Naive thymus-derived CD4-positive, alpha-beta T cell (primary cell): ENCODE data around the gene CFAP299. TPM values are rescaled to one million over a fixed set of nuclear protein-coding genes. Genes with fewer than 3 reads are reported as not detected.
"Not testable (repeated sequence)": the region's sequence is repeated elsewhere in the genome, so short reads cannot be mapped to it uniquely, and the experiment has no call there.

Source experiments
- ATAC-seq: fragments of 150-1000 bp; cut with Tn5 transposase; 2 replicates; pipeline ENCODE4 v1.10.0; 2021; ENCODE audit warnings: mild to moderate bottlenecking, moderate library complexity
- CTCF ChIA-PET: fragments of 350-600 bp; sonication (Branson Sonifier 250); formaldehyde crosslinking; loops from one replicate; lab custom pipeline; 2021; ENCODE audit warnings: antibody characterized with exemption; lab: Charles Lee
- POLR2A ChIA-PET: fragments of 350-600 bp; sonication (Branson Sonifier 250); formaldehyde crosslinking; loops from one replicate; lab custom pipeline; 2021; ENCODE audit warnings: antibody characterized with exemption, inconsistent platforms; lab: Charles Lee
- DNase-seq, 9 donors: peaks; one replicate each; pipeline versions ENCODE4 v3.0.0 to v3.0.0-alpha.2; 2020 to 2022; ENCODE audit warnings: mixed read lengths in 1 of 9
- H3K27ac ChIP-seq: one replicate; pipeline ENCODE4 v1.7.0; 2013; ENCODE audit warnings: mild to moderate bottlenecking, low read depth, low read length, moderate library complexity
- H3K27me3 ChIP-seq, 2 donors: one replicate each; pipeline ENCODE4 v1.7.0; 2013; ENCODE audit warnings: low read length in 2 of 2, mild to moderate bottlenecking in 2 of 2, moderate library complexity in 2 of 2; ENCODE audit not compliant: control insufficient read depth in 2 of 2, insufficient read depth in 2 of 2
- H3K36me3 ChIP-seq, 3 experiments: 1 replicate in 2 of 3; 2 replicates in 1 of 3; pipeline ENCODE4 v1.7.0; 2013; ENCODE audit warnings: low read length in 3 of 3, mild to moderate bottlenecking in 3 of 3, moderate library complexity in 1 of 3; ENCODE audit not compliant: insufficient read depth in 3 of 3, control insufficient read depth in 2 of 3
- H3K4me1 ChIP-seq, 2 donors: one replicate each; pipeline ENCODE4 v1.7.0; 2013; ENCODE audit warnings: low read length in 2 of 2, mild to moderate bottlenecking in 2 of 2, moderate library complexity in 1 of 2; ENCODE audit not compliant: control insufficient read depth in 2 of 2, insufficient read depth in 2 of 2
- H3K4me3 ChIP-seq: 2 replicates; pipeline ENCODE4 v1.7.0; 2013; ENCODE audit warnings: mild to moderate bottlenecking, low read length
- H3K9me3 ChIP-seq, 3 experiments: 1 replicate in 2 of 3; 2 replicates in 1 of 3; pipeline ENCODE4 v1.7.0; 2013; ENCODE audit warnings: low read length in 3 of 3; ENCODE audit not compliant: control insufficient read depth in 2 of 3
- H3K27ac Mint-ChIP-seq, 9 donors: one replicate each; pipeline ENCODE4 v1.8.0; 2020 to 2022; ENCODE audit warnings: mixed read lengths in 9 of 9, mild to moderate bottlenecking in 8 of 9, moderate library complexity in 5 of 9, inconsistent platforms in 2 of 9
- H3K27me3 Mint-ChIP-seq, 5 donors: one replicate each; pipeline ENCODE4 v1.8.0; 2021 to 2022; ENCODE audit warnings: mixed read lengths in 5 of 5, mild to moderate bottlenecking in 1 of 5
- H3K36me3 Mint-ChIP-seq, 5 donors: one replicate each; pipeline ENCODE4 v1.8.0; 2020 to 2022; ENCODE audit warnings: mixed read lengths in 5 of 5, mild to moderate bottlenecking in 3 of 5, inconsistent platforms in 1 of 5
- H3K4me1 Mint-ChIP-seq, 7 donors: one replicate each; pipeline ENCODE4 v1.8.0; 2020 to 2022; ENCODE audit warnings: mixed read lengths in 7 of 7, mild to moderate bottlenecking in 3 of 7, inconsistent platforms in 1 of 7
- H3K4me3 Mint-ChIP-seq, 10 donors: one replicate each; pipeline ENCODE4 v1.8.0; 2020 to 2022; ENCODE audit warnings: mild to moderate bottlenecking in 10 of 10, mixed read lengths in 10 of 10, moderate library complexity in 6 of 10, inconsistent platforms in 2 of 10
- H3K9me3 Mint-ChIP-seq, 11 donors: one replicate each; pipeline ENCODE4 v1.8.0; 2020 to 2022; ENCODE audit warnings: mixed read lengths in 11 of 11, mild to moderate bottlenecking in 4 of 11, inconsistent platforms in 1 of 11, moderate library complexity in 1 of 11
- intact Hi-C, 2 donors: fragments of 100-400 bp; cut with micrococcal nuclease; formaldehyde crosslinking; loops; one replicate each; pipeline ENCODE4 v1.15.1; 2023
- polyA plus RNA-seq, 2 donors: library from polyadenylated mRNA; unstranded; fragments of 300-500 nt; fragmentation: Illumina TruSeq; gene quantifications; one replicate each; pipeline ENCODE4 v1.2.3, GENCODE V29; 2021
- total RNA-seq, 6 experiments: library from RNA in 5 of 6; stranded (reverse) in 5 of 6; gene quantifications; 1 replicate in 5 of 6; 2 replicates in 1 of 6; pipeline ENCODE4 v1.2.3 and lab custom pipeline; 2021 to 2026

Gene CFAP299
- total and polyA plus RNA-seq, 7 experiments from 2014 or later = not detected

- Histone ChIP-seq H3K4me3 (no peak overlapping the region), H3K4me1 (peaks cover 0 to 11% of the 10 kb centered on the region in 2 donors), H3K27ac (no peak overlapping the region), H3K27me3 (peaks cover 0 to 5% of the 10 kb centered on the region in 2 donors), H3K9me3 (no peaks in the 10 kb centered on the region), H3K36me3 (no peaks in the 10 kb centered on the region)
- Mint-ChIP-seq H3K4me1 (peaks cover 0 to 16% (median 9%) of the 10 kb centered on the region in 7 donors), H3K9me3 (peaks cover 0 to 8% (median under 1%) of the 10 kb centered on the region in 11 donors), H3K27me3 (peaks cover 0 to 34% (median 20%) of the 10 kb centered on the region in 5 donors), H3K4me3 (peak overlapping the region; percentile 85 to 94 (median 88)), H3K36me3 (peaks cover 0 to 4% (median 0%) of the 10 kb centered on the region in 5 donors), H3K27ac (peak overlapping the region in 1 of 9 donors; percentile 42)
- DNase-seq = no peak
- no peak for ATAC-seq
- ChIA-PET POLR2A (no interaction called here), CTCF (interaction anchor here (0.6 kb wide), 1 partner anchor 1188 kb away, joined by 3 read pairs; no protein-coding TSS in a partner anchor)
- intact Hi-C loops = no loop called here
Measured at GRCh38 chr4:80336582-80336981, 1.1 kb downstream of the CFAP299 start.

DNA sequence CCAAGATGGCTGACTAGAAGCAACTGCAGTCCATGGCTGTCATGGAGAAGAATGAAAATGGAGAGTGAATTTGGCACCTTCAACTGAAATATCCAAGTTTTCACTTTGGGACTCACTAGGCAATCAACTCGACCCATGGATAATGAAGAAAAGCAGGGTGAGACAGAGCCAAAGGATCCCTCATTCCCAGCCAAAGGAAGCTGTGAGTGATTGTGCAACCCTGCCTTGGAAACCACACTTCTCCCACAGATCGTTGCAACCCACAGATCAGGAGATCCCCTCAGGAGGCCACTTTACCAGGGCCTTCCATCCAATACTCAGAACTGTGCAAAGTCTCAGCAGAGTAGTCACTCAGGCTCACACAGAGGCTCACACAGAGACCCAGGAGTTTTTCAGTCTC lies 4.5 kb downstream of the CFAP299 start:
- H3K36me3 ChIP-seq = no peaks in the 10 kb centered on the region
- H3K4me3 ChIP-seq = no peak overlapping the region
- H3K27me3 ChIP-seq = no peaks in the 10 kb centered on the region
- DNase-seq (no peak), ATAC-seq (no peak)
- intact Hi-C loops = no loop called here
- H3K27ac Mint-ChIP-seq = peak overlapping the region in 1 of 9 donors; percentile 37
- H3K4me3 Mint-ChIP-seq = no peak overlapping the region
- POLR2A ChIA-PET = no interaction called here
- H3K9me3 Mint-ChIP-seq = peaks cover 5 to 28% (median 17%) of the 10 kb centered on the region in 11 donors
- no peak overlapping the region for H3K27ac ChIP-seq
- H3K9me3 ChIP-seq = no peaks in the 10 kb centered on the region
- H3K27me3 Mint-ChIP-seq = peaks cover 0 to 29% (median 20%) of the 10 kb centered on the region in 5 donors
- H3K36me3 Mint-ChIP-seq = peaks cover 0 to 14% (median 12%) of the 10 kb centered on the region in 5 donors
- H3K4me1 ChIP-seq = peaks cover 0 to 17% of the 10 kb centered on the region in 2 donors
- H3K4me1 Mint-ChIP-seq = peaks cover 11 to 44% (median 33%) of the 10 kb centered on the region in 7 donors
- CTCF ChIA-PET = no interaction called here

DNA sequence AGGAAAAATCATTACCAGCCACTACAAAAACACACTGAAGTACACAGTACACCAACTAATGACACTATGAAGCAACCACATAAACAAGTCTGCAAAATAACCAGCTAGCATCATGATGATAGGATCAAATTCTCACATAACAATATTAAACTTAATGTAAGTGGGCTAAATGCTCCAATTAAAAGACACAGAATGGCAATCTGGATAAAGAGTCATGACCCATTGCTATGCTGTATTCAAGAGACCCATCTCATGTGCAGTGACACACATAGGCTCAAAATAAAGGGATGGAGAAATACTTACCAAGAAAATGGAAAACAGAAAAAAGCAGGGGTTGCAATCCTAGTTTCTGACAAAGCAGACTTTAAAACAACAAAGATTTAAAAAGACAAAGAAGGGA lies 7.2 kb downstream of the CFAP299 start:
- H3K27ac ChIP-seq, CTCF ChIA-PET, H3K9me3 ChIP-seq, ATAC-seq, H3K27me3 ChIP-seq, H3K4me1 ChIP-seq, intact Hi-C loops, H3K4me3 ChIP-seq, H3K36me3 ChIP-seq, DNase-seq: not testable (repeated sequence)
- Mint-ChIP-seq H3K4me1 (peaks cover 0 to 33% (median 25%) of the 10 kb centered on the region in 7 donors), H3K9me3 (peaks cover 5 to 28% (median 17%) of the 10 kb centered on the region in 11 donors), H3K27ac (peak overlapping the region in 2 of 9 donors; percentile 30 to 60), H3K4me3 (peak overlapping the region in 1 of 10 donors; percentile 18), H3K36me3 (peaks cover 0 to 14% (median 12%) of the 10 kb centered on the region in 5 donors), H3K27me3 (peaks cover 6 to 18% (median 15%) of the 10 kb centered on the region in 5 donors)
- POLR2A ChIA-PET = interaction anchor here (0.6 kb wide), 1 partner anchor 1540 kb away, joined by 7 read pairs; no protein-coding TSS in a partner anchor

GRCh38 chr4:80343887-80344286 lies 8.4 kb downstream of the CFAP299 start:
- H3K4me1 ChIP-seq = peaks cover 0 to 6% of the 10 kb centered on the region in 2 donors
- peaks cover 5 to 28% (median 17%) of the 10 kb centered on the region in 11 donors for H3K9me3 Mint-ChIP-seq
- H3K27me3 ChIP-seq = no peaks in the 10 kb centered on the region
- H3K4me1 Mint-ChIP-seq = peaks cover 0 to 33% (median 25%) of the 10 kb centered on the region in 7 donors
- no peak overlapping the region for H3K4me3 ChIP-seq
- H3K27ac Mint-ChIP-seq = peak overlapping the region in 8 of 9 donors; percentile 7 to 77 (median 32)
- no peak for ATAC-seq
- no peaks in the 10 kb centered on the region for H3K9me3 ChIP-seq
- peak in 6 of 9 donors; percentile 29 to 67 (median 48) for DNase-seq
- peaks cover 12 to 22% (median 15%) of the 10 kb centered on the region in 5 donors for H3K27me3 Mint-ChIP-seq
- peaks cover 0 to 14% (median 12%) of the 10 kb centered on the region in 5 donors for H3K36me3 Mint-ChIP-seq
- no peak overlapping the region for H3K27ac ChIP-seq
- CTCF ChIA-PET = no interaction called here
- intact Hi-C loops = no loop called here
- H3K36me3 ChIP-seq = no peaks in the 10 kb centered on the region
- POLR2A ChIA-PET = interaction anchor here (0.6 kb wide), 1 partner anchor 218 kb away, joined by 3 read pairs; no protein-coding TSS in a partner anchor
- peak overlapping the region in 6 of 10 donors; percentile 11 to 66 (median 30) for H3K4me3 Mint-ChIP-seq

DNA sequence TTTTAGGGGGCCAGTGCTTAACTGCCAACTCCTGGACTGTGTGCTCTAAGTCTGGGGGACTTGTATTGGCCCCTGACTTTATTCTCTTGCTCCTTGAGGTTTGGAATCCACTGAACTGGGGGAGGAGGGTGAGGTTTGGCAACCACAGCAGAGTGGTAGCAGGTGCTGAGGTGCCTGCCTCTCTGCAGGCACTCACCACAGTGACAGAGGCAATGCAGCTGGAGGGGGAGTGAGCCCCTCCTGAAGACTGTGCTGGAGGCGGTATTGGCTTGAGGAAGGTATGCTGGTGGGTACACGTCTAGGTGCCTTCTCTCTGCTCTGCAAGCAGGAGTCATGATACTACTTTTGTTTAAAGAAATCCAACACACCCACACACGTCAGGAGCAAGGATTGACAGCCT lies 24.6 kb downstream of the CFAP299 start:
- peak; percentile 22 for ATAC-seq
- Histone ChIP-seq H3K27ac (no peak overlapping the region), H3K4me1 (no peaks in the 10 kb centered on the region), H3K4me3 (no peak overlapping the region), H3K36me3 (no peaks in the 10 kb centered on the region), H3K9me3 (no peaks in the 10 kb centered on the region), H3K27me3 (no peaks in the 10 kb centered on the region)
- H3K36me3 Mint-ChIP-seq = no peaks in the 10 kb centered on the region
- POLR2A ChIA-PET = no interaction called here
- no peak for DNase-seq
- H3K4me1 Mint-ChIP-seq = no peaks in the 10 kb centered on the region
- H3K9me3 Mint-ChIP-seq = peaks cover 0 to 1% (median 0%) of the 10 kb centered on the region in 11 donors
- H3K27me3 Mint-ChIP-seq = peaks cover 0 to 37% (median 26%) of the 10 kb centered on the region in 5 donors
- intact Hi-C loops = loop anchor here in 1 of 2 donors (5.0 to 10.0 kb wide), 5 partner anchors 245 to 1408 kb away; no protein-coding TSS in a partner anchor
- no peak overlapping the region for H3K4me3 Mint-ChIP-seq
- CTCF ChIA-PET = interaction anchor here (0.9 to 8.6 kb wide), 2 partner anchors 630 to 695 kb away, joined by 3 to 114 read pairs; no protein-coding TSS in a partner anchor
- no peak overlapping the region for H3K27ac Mint-ChIP-seq

DNA sequence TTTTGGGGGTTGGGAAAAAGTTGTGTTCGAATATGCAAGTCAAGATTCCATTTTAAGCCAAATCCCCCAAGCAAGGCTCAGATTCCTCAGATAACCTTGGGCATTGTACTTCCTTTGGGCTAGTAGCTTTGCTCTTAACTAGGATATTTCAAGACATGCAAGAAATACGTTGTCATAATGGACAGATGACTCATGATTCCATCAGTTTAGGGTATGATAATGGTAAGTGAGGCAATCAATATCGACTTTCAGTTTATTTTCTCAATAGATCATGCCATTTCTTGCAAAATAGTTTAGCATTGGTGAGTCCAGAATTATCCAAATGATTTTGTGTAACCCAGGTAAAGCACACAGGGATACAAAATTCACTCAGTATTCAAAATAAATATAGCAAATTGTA lies 25.4 kb downstream of the CFAP299 start:
- no peak for ATAC-seq
- intact Hi-C loops = loop anchor here (1.0 to 10.0 kb wide), 6 partner anchors 244 to 1409 kb away; no protein-coding TSS in a partner anchor
- CTCF ChIA-PET = interaction anchor here (1.0 to 8.6 kb wide), 2 partner anchors 629 to 677 kb away, joined by 3 to 114 read pairs; no protein-coding TSS in a partner anchor

More for the DNA sequence above, 25.4 kb downstream of the CFAP299 start:
- no peaks in the 10 kb centered on the region for H3K27me3 ChIP-seq
- no peak for DNase-seq
- no peaks in the 10 kb centered on the region for H3K4me1 ChIP-seq
- POLR2A ChIA-PET = no interaction called here
- no peak overlapping the region for H3K4me3 ChIP-seq
- peaks cover 0 to 35% (median 26%) of the 10 kb centered on the region in 5 donors for H3K27me3 Mint-ChIP-seq
- H3K36me3 Mint-ChIP-seq = no peaks in the 10 kb centered on the region
- H3K27ac ChIP-seq = no peak overlapping the region
- peaks cover 0 to 1% (median 0%) of the 10 kb centered on the region in 11 donors for H3K9me3 Mint-ChIP-seq
- H3K4me1 Mint-ChIP-seq = peaks cover 0 to 1% (median under 1%) of the 10 kb centered on the region in 7 donors
- H3K27ac Mint-ChIP-seq = no peak overlapping the region
- H3K9me3 ChIP-seq = no peaks in the 10 kb centered on the region
- no peaks in the 10 kb centered on the region for H3K36me3 ChIP-seq
- no peak overlapping the region for H3K4me3 Mint-ChIP-seq
